Measurements from ENCODE around the gene MAPK13. TPM values are rescaled to one million over a fixed set of nuclear protein-coding genes. Genes with fewer than 3 reads are reported as not detected.
"Not testable (repeated sequence)": the region's sequence is repeated elsewhere in the genome, so short reads cannot be mapped to it uniquely, and the experiment has no call there.

MAPK13 gene
- total RNA-seq, 1 donor = 4.3 TPM

- no peaks in the 10 kb centered on the region for H3K27me3 ChIP-seq (ENCODE audit: insufficient read depth, low read length)
- no peak for TF ChIP-seq CTCF (IDR thresholded peaks at IDR 0.05; ENCODE audit: extremely low read depth, low read depth, low read length)
- no peaks in the 10 kb centered on the region for H3K9me3 ChIP-seq (ENCODE audit: low read depth, low read length)
- H2AFZ ChIP-seq (ENCODE audit: low read length) = no peak overlapping the region
- no peaks in the 10 kb centered on the region for H4K20me1 ChIP-seq (ENCODE audit: insufficient read depth, low read length)
- peak overlapping the region; percentile 13 for H3K4me2 ChIP-seq (ENCODE audit: insufficient read depth, low read length)
- H3K36me3 ChIP-seq (ENCODE audit: insufficient read depth, low read length) = no peaks in the 10 kb centered on the region
- H3K79me2 ChIP-seq (ENCODE audit: insufficient read depth, low read length) = peaks cover 3% of the 10 kb centered on the region
- peaks cover 40% of the 10 kb centered on the region for H3K4me1 ChIP-seq (ENCODE audit: insufficient read depth, low read length)
- peak overlapping the region; percentile 71 for H3K27ac ChIP-seq (ENCODE audit: low read depth, low read length)
- DNase-seq (ENCODE audit: insufficient read length, low spot score, missing footprints) = no peak
- H3K4me3 ChIP-seq (ENCODE audit: insufficient read depth, low read length) = no peak overlapping the region
These were observed 2.2 kb upstream of the MAPK13 start for GRCh38 chr6:36128073-36128472.

GRCh38 chr6:36128793-36129192 is 1.5 kb upstream of the MAPK13 start:
- Histone ChIP-seq H4K20me1 (ENCODE audit: insufficient read depth, low read length) (no peaks in the 10 kb centered on the region), H3K4me2 (ENCODE audit: insufficient read depth, low read length) (no peak overlapping the region), H3K4me3 (ENCODE audit: insufficient read depth, low read length) (no peak overlapping the region), H2AFZ (ENCODE audit: low read length) (no peak overlapping the region), H3K79me2 (ENCODE audit: insufficient read depth, low read length) (peaks cover 3% of the 10 kb centered on the region), H3K36me3 (ENCODE audit: insufficient read depth, low read length) (no peaks in the 10 kb centered on the region), H3K9me3 (ENCODE audit: low read depth, low read length) (no peaks in the 10 kb centered on the region), H3K27ac (ENCODE audit: low read depth, low read length) (no peak overlapping the region), H3K27me3 (ENCODE audit: insufficient read depth, low read length) (no peaks in the 10 kb centered on the region), H3K4me1 (ENCODE audit: insufficient read depth, low read length) (peaks cover 40% of the 10 kb centered on the region)
- TF ChIP-seq CTCF (IDR thresholded peaks at IDR 0.05; ENCODE audit: extremely low read depth, low read depth, low read length) = no peak
- no peak for DNase-seq (ENCODE audit: insufficient read length, low spot score, missing footprints)

- H3K4me1 ChIP-seq (ENCODE audit: insufficient read depth, low read length) = peaks cover 40% of the 10 kb centered on the region
- H3K27me3 ChIP-seq (ENCODE audit: insufficient read depth, low read length); H3K27ac ChIP-seq (ENCODE audit: low read depth, low read length); H3K36me3 ChIP-seq (ENCODE audit: insufficient read depth, low read length); H4K20me1 ChIP-seq (ENCODE audit: insufficient read depth, low read length); H3K4me2 ChIP-seq (ENCODE audit: insufficient read depth, low read length); DNase-seq (ENCODE audit: insufficient read length, low spot score, missing footprints); H2AFZ ChIP-seq (ENCODE audit: low read length); H3K79me2 ChIP-seq (ENCODE audit: insufficient read depth, low read length); H3K4me3 ChIP-seq (ENCODE audit: insufficient read depth, low read length); H3K9me3 ChIP-seq (ENCODE audit: low read depth, low read length): not testable (repeated sequence)
These were observed 979 bp upstream of the MAPK13 start for GRCh38 chr6:36129334-36129733.

GRCh38 chr6:36130667-36131510 is 576 bp downstream of the MAPK13 start:
- no peaks in the 10 kb centered on the region for H3K36me3 ChIP-seq (ENCODE audit: insufficient read depth, low read length)
- DNase-seq (ENCODE audit: insufficient read length, low spot score, missing footprints) = peak; percentile 89
- H3K4me3 ChIP-seq (ENCODE audit: insufficient read depth, low read length) = peak overlapping the region; percentile 73
- no peak overlapping the region for H3K27ac ChIP-seq (ENCODE audit: low read depth, low read length)
- H3K4me1 ChIP-seq (ENCODE audit: insufficient read depth, low read length) = peaks cover 40% of the 10 kb centered on the region
- H3K27me3 ChIP-seq (ENCODE audit: insufficient read depth, low read length) = no peaks in the 10 kb centered on the region
- peak overlapping the region; percentile 89 for H3K4me2 ChIP-seq (ENCODE audit: insufficient read depth, low read length)
- H3K79me2 ChIP-seq (ENCODE audit: insufficient read depth, low read length) = peaks cover 3% of the 10 kb centered on the region
- no peaks in the 10 kb centered on the region for H3K9me3 ChIP-seq (ENCODE audit: low read depth, low read length)
- H2AFZ ChIP-seq (ENCODE audit: low read length) = peak overlapping the region; percentile 89
- no peaks in the 10 kb centered on the region for H4K20me1 ChIP-seq (ENCODE audit: insufficient read depth, low read length)
- no peak for TF ChIP-seq CTCF (IDR thresholded peaks at IDR 0.05; ENCODE audit: extremely low read depth, low read depth, low read length)
